GM12875 (cell line): ENCODE data around the gene CANT1.

Source experiments
- H3K4me3 ChIP-seq: one replicate; pipeline ENCODE4 v1.5.1; 2011; ENCODE audit warnings: low read depth, low read length, control low read depth
- CTCF ChIP-seq: IDR thresholded peaks from 2 replicates; pipeline ENCODE4 v1.5.1; 2011; ENCODE audit warnings: low read depth, mild to moderate bottlenecking, control low read depth, inconsistent platforms, low read length, moderate library complexity, borderline replicate concordance; ENCODE audit not compliant: insufficient read depth

The CANT1 gene

GRCh38 chr17:79020631-79021301 is 11.2 kb upstream of the CANT1 start:
- no peak for TF ChIP-seq CTCF
- no peak overlapping the region for H3K4me3 ChIP-seq

- TF ChIP-seq CTCF: peak; percentile 34; the same call in 1 of the 2 replicates
- H3K4me3 ChIP-seq: no peak overlapping the region
These were observed 10.3 kb upstream of the CANT1 start for GRCh38 chr17:79019632-79020584.

- no peak for TF ChIP-seq CTCF
- H3K4me3 ChIP-seq: no peak overlapping the region
These were observed 9.7 kb upstream of the CANT1 start for GRCh38 chr17:79019261-79019631.

GRCh38 chr17:79018370-79018695 is 8.8 kb upstream of the CANT1 start:
- no peak overlapping the region for H3K4me3 ChIP-seq
- no peak for TF ChIP-seq CTCF

- no peak overlapping the region for H3K4me3 ChIP-seq
- TF ChIP-seq CTCF: no peak
These were observed 8.2 kb upstream of the CANT1 start for GRCh38 chr17:79017546-79018369.

GRCh38 chr17:79014158-79014758 is 4.7 kb upstream of the CANT1 start:
- no peak for TF ChIP-seq CTCF
- H3K4me3 ChIP-seq: no peak overlapping the region
